Measurements from ENCODE around the gene RPTOR. TPM values are rescaled to one million over a fixed set of nuclear protein-coding genes. Genes with fewer than 3 reads are reported as not detected.

The RPTOR gene
- total RNA-seq, 2 experiments from 2014 or later, result 48.1 to 87.8 TPM

GRCh38 chr17:80902197-80902962 is 357.7 kb downstream of the RPTOR start:
- Histone ChIP-seq H3K9me3 (ENCODE audit: low read length) (no peaks in the 10 kb centered on the region), H3K4me3 (ENCODE audit: low read depth, low read length, poor library complexity, severe bottlenecking) (no peak overlapping the region), H3K4me1 (ENCODE audit: insufficient read depth, low read length, poor library complexity, severe bottlenecking) (no peaks in the 10 kb centered on the region), H4K20me1 (ENCODE audit: insufficient read depth, low read length) (no peaks in the 10 kb centered on the region), H3K9me2 (ENCODE audit: insufficient read depth, low read length) (no peaks in the 10 kb centered on the region), H3K4me2 (ENCODE audit: low read length) (no peak overlapping the region), H2AFZ (ENCODE audit: low read length) (no peak overlapping the region), H3K36me3 (ENCODE audit: insufficient read depth, low read length) (peaks cover 36% of the 10 kb centered on the region; the same call in 1 of the 2 replicates), H3K27ac (ENCODE audit: low read depth, low read length, poor library complexity, severe bottlenecking) (no peak overlapping the region), H3K79me2 (ENCODE audit: insufficient read depth, low read depth, low read length) (no peaks in the 10 kb centered on the region)
- DNase-seq (ENCODE audit: low spot score), result no peak
- TF ChIP-seq, protein P1, sequence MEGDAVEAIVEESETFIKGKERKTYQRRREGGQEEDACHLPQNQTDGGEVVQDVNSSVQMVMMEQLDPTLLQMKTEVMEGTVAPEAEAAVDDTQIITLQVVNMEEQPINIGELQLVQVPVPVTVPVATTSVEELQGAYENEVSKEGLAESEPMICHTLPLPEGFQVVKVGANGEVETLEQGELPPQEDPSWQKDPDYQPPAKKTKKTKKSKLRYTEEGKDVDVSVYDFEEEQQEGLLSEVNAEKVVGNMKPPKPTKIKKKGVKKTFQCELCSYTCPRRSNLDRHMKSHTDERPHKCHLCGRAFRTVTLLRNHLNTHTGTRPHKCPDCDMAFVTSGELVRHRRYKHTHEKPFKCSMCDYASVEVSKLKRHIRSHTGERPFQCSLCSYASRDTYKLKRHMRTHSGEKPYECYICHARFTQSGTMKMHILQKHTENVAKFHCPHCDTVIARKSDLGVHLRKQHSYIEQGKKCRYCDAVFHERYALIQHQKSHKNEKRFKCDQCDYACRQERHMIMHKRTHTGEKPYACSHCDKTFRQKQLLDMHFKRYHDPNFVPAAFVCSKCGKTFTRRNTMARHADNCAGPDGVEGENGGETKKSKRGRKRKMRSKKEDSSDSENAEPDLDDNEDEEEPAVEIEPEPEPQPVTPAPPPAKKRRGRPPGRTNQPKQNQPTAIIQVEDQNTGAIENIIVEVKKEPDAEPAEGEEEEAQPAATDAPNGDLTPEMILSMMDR (conservative IDR thresholded peaks at IDR 0.05; ENCODE audit: low read length), result no peak
- no peak for TF ChIP-seq EZH2phosphoT487 (IDR thresholded peaks at IDR 0.05; ENCODE audit: borderline replicate concordance, low read depth, low read length)
- ChIA-PET POLR2A (no interaction called here), CTCF (ENCODE audit: unreplicated experiment) (no interaction called here)
- intact Hi-C loops (cut with micrococcal nuclease; ENCODE audit: unreplicated experiment), result no loop called here
- no TSS peak for BruUV-seq (replicated peaks)

DNA sequence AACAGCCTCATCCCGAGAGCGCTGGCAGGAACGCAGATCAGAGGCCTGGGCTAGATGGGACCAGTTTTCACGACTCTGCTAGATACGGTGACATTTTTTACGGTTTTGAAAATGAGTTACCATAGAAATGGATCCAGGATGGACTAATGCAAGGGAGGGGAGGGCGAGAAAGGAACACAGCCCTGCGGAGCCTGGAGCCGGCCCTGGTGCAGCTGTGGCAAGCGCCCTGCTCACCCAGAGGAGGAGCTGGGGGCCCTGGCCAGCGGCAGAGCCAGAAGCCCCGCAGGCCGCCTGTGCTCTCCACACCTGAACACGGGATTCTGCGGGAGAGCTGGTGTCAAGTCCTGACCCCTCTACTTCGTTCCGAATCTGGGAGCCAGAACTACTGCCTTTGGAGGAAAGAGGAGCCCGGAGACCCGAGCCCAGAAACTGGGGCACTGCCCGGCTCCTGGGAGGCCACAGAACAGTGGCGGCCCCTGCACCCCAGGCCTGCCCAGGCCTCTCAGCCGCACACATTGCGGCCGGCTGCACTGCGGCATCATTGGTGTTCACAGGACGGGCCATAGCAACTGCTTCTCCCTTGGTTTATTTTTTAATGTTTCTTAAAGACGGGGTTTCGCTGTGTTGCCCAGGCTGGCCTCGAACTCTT is 358.4 kb downstream of the RPTOR start:
- H4K20me1 ChIP-seq (ENCODE audit: insufficient read depth, low read length), result no peaks in the 10 kb centered on the region
- POLR2A ChIA-PET, result no interaction called here

More for the DNA sequence above, 358.4 kb downstream of the RPTOR start:
- BruUV-seq (replicated peaks), result no TSS peak
- DNase-seq (ENCODE audit: low spot score), result no peak
- CTCF ChIA-PET (ENCODE audit: unreplicated experiment), result no interaction called here
- intact Hi-C loops (cut with micrococcal nuclease; ENCODE audit: unreplicated experiment), result no loop called here
- Histone ChIP-seq H3K4me3 (ENCODE audit: low read depth, low read length, poor library complexity, severe bottlenecking) (no peak overlapping the region), H3K4me1 (ENCODE audit: insufficient read depth, low read length, poor library complexity, severe bottlenecking) (no peaks in the 10 kb centered on the region), H3K79me2 (ENCODE audit: insufficient read depth, low read depth, low read length) (no peaks in the 10 kb centered on the region), H3K9me2 (ENCODE audit: insufficient read depth, low read length) (no peaks in the 10 kb centered on the region), H3K4me2 (ENCODE audit: low read length) (no peak overlapping the region), H3K27ac (ENCODE audit: low read depth, low read length, poor library complexity, severe bottlenecking) (no peak overlapping the region), H3K36me3 (ENCODE audit: insufficient read depth, low read length) (peaks cover 39% of the 10 kb centered on the region; the same call in 1 of the 2 replicates), H2AFZ (ENCODE audit: low read length) (no peak overlapping the region), H3K9me3 (ENCODE audit: low read length) (no peaks in the 10 kb centered on the region)
- TF ChIP-seq, protein P1 (conservative IDR thresholded peaks at IDR 0.05; ENCODE audit: low read length), result no peak
- TF ChIP-seq EZH2phosphoT487 (IDR thresholded peaks at IDR 0.05; ENCODE audit: borderline replicate concordance, low read depth, low read length), result no peak

Data from OCI-LY7 (cell line).